CD14-positive monocyte (primary cell): ENCODE results near the gene CD163. TPM values are rescaled to one million over a fixed set of nuclear protein-coding genes. Genes with fewer than 3 reads are reported as not detected.
"Not testable (repeated sequence)": the region's sequence is repeated elsewhere in the genome, so short reads cannot be mapped to it uniquely, and the experiment has no call there.

ENCODE experiments used
- DNase-seq, 3 donors: peaks; one replicate each; pipeline ENCODE4 v3.0.0-alpha.2; 2011 to 2022
- H2AFZ ChIP-seq: 2 replicates; pipeline ENCODE4 v1.6.0; 2012; ENCODE audit warnings: mild to moderate bottlenecking, low read depth, low read length, inconsistent platforms; ENCODE audit not compliant: insufficient read depth, poor library complexity, severe bottlenecking
- H3K27ac ChIP-seq, 2 donors: 1 replicate in 1 of 2; 2 replicates in 1 of 2; pipeline ENCODE4 v1.5.1; 2012 to 2013; ENCODE audit warnings: low read length in 2 of 2, control low read depth in 1 of 2, inconsistent platforms in 1 of 2, low read depth in 1 of 2, mild to moderate bottlenecking in 1 of 2
- H3K27me3 ChIP-seq, 2 donors: one replicate each; pipeline versions ENCODE4 v1.6.0 to v1.6.1; 2011 to 2013; ENCODE audit warnings: low read length in 2 of 2; ENCODE audit not compliant: control insufficient read depth in 2 of 2, insufficient read depth in 2 of 2
- H3K36me3 ChIP-seq, 2 donors: replicated peaks in 1 of 2; 1 replicate in 1 of 2; 2 replicates in 1 of 2; pipeline versions ENCODE4 v1.5.1 to v1.6.1; 2012 to 2013; ENCODE audit warnings: low read length in 2 of 2, control low read depth in 1 of 2, inconsistent platforms in 1 of 2, mild to moderate bottlenecking in 1 of 2; ENCODE audit not compliant: insufficient read depth in 2 of 2, control insufficient read depth in 1 of 2
- H3K4me1 ChIP-seq, 2 donors: 1 replicate in 1 of 2; 2 replicates in 1 of 2; pipeline versions ENCODE4 v1.5.1 to v1.6.1; 2012 to 2013; ENCODE audit warnings: low read length in 2 of 2, control low read depth in 1 of 2, inconsistent platforms in 1 of 2, mild to moderate bottlenecking in 1 of 2, moderate library complexity in 1 of 2; ENCODE audit not compliant: insufficient read depth in 2 of 2, control insufficient read depth in 1 of 2
- H3K4me2 ChIP-seq: replicated peaks from 2 replicates; pipeline ENCODE3; 2012; ENCODE audit warnings: low read length, moderate library complexity, mild to moderate bottlenecking; ENCODE audit not compliant: poor library complexity, severe bottlenecking; ENCODE audit errors: extremely low read depth
- H3K4me3 ChIP-seq, 3 experiments: fragments of 200-600 bp in 1 of 3; sonication (generic) in 1 of 3; replicated peaks in 1 of 3; 1 replicate in 2 of 3; 2 replicates in 1 of 3; pipeline ENCODE4 v1.5.1; 2011 to 2013; ENCODE audit warnings: low read length in 3 of 3, mild to moderate bottlenecking in 3 of 3, control low read depth in 2 of 3, low read depth in 2 of 3, inconsistent platforms in 1 of 3, moderate library complexity in 1 of 3
- H3K79me2 ChIP-seq: 2 replicates; pipeline ENCODE4 v1.6.0; 2012; ENCODE audit warnings: mild to moderate bottlenecking, control low read depth, inconsistent platforms, low read length, moderate library complexity; ENCODE audit not compliant: insufficient read depth
- H3K9ac ChIP-seq: 2 replicates; pipeline ENCODE4 v1.6.0; 2017; ENCODE audit warnings: low read length, mild to moderate bottlenecking; ENCODE audit not compliant: insufficient read depth, poor library complexity, severe bottlenecking
- H3K9me3 ChIP-seq, 2 donors: replicated peaks in 1 of 2; 1 replicate in 1 of 2; 2 replicates in 1 of 2; pipeline versions ENCODE4 v1.5.1 to v1.6.1; 2012 to 2013; ENCODE audit warnings: low read length in 2 of 2, control low read depth in 1 of 2; ENCODE audit not compliant: control insufficient read depth in 1 of 2, insufficient read depth in 1 of 2
- H4K20me1 ChIP-seq: 2 replicates; pipeline ENCODE4 v1.6.0; 2012; ENCODE audit warnings: mild to moderate bottlenecking, low read length, control low read depth, moderate library complexity; ENCODE audit not compliant: insufficient read depth
- H3K27ac Mint-ChIP-seq, 7 donors: one replicate each; pipeline ENCODE4 v1.8.0; 2020; ENCODE audit warnings: mild to moderate bottlenecking in 7 of 7, mixed read lengths in 7 of 7, moderate library complexity in 6 of 7, inconsistent platforms in 2 of 7
- H3K27me3 Mint-ChIP-seq, 3 donors: one replicate each; pipeline ENCODE4 v1.8.0; 2021 to 2022; ENCODE audit warnings: low read depth in 3 of 3, mild to moderate bottlenecking in 3 of 3, mixed read lengths in 3 of 3, moderate library complexity in 3 of 3, inconsistent platforms in 1 of 3
- H3K36me3 Mint-ChIP-seq, 2 donors: one replicate each; pipeline ENCODE4 v1.8.0; 2020; ENCODE audit warnings: mixed read lengths in 2 of 2, inconsistent platforms in 1 of 2, mild to moderate bottlenecking in 1 of 2
- H3K4me1 Mint-ChIP-seq: one replicate; pipeline ENCODE4 v1.8.0; 2020; ENCODE audit warnings: mild to moderate bottlenecking, mixed read lengths
- H3K4me3 Mint-ChIP-seq, 2 donors: one replicate each; pipeline ENCODE4 v1.8.0; 2020; ENCODE audit warnings: mild to moderate bottlenecking in 2 of 2, mixed read lengths in 2 of 2, moderate library complexity in 1 of 2
- H3K9me3 Mint-ChIP-seq, 7 donors: one replicate each; pipeline ENCODE4 v1.8.0; 2020 to 2022; ENCODE audit warnings: mixed read lengths in 7 of 7, mild to moderate bottlenecking in 6 of 7, moderate library complexity in 6 of 7, inconsistent platforms in 2 of 7
- CTCF ChIP-seq: fragments of 200-600 bp; IDR thresholded peaks from one replicate; pipeline ENCODE4 v1.8.0; 2022; ENCODE audit warnings: antibody characterized with exemption, mild to moderate bottlenecking
- WGBS: methylation state at CpG from one replicate; pipeline ENCODE4 v1.1.5; 2013; ENCODE audit warnings: missing lambda C conversion rate; ENCODE audit not compliant: insufficient coverage; 5-methylcytosine and 5-hydroxymethylcytosine counted together
- intact Hi-C, 2 donors: fragments of 100-400 bp; cut with micrococcal nuclease; formaldehyde crosslinking; loops; one replicate each; pipeline versions ENCODE4 v1.15.0 to v1.15.1; 2023
- polyA plus RNA-seq, 3 donors: library from polyadenylated mRNA; depleted of rRNA in 1 of 3; unstranded in 2 of 3; stranded (reverse) in 1 of 3; fragments of 300-500 nt in 2 of 3; fragments of >200 nt in 1 of 3; fragmentation: Illumina TruSeq in 2 of 3; gene quantifications; 1 replicate in 2 of 3; 2 replicates in 1 of 3; pipeline ENCODE4 v1.2.3, GENCODE V29; 2012 to 2021

The CD163 gene
- polyA plus RNA-seq, 3 donors: 119 to 130 (median 123) TPM

- Histone ChIP-seq H3K27ac (peak overlapping the region; percentile 29 to 69), H3K4me2 (no peak overlapping the region), H3K4me1 (peaks cover 11 to 39% of the 10 kb centered on the region in 2 donors), H3K4me3 (no peak overlapping the region), H3K79me2 (no peaks in the 10 kb centered on the region), H4K20me1 (no peaks in the 10 kb centered on the region), H3K9me3 (no peaks in the 10 kb centered on the region), H3K9ac (no peak overlapping the region), H2AFZ (peak overlapping the region; percentile 3), H3K36me3 (no peaks in the 10 kb centered on the region), H3K27me3 (no peaks in the 10 kb centered on the region)
- Mint-ChIP-seq H3K27ac (peak overlapping the region; percentile 47 to 81 (median 70)), H3K36me3 (peaks cover 3 to 5% of the 10 kb centered on the region in 2 donors), H3K9me3 (peaks cover 0 to 5% (median 2%) of the 10 kb centered on the region in 7 donors), H3K4me3 (no peak overlapping the region), H3K4me1 (peaks cover 43% of the 10 kb centered on the region), H3K27me3 (no peaks in the 10 kb centered on the region)
- WGBS: 0% methylated on average over 1 of the region's 3 CpGs
- DNase-seq: peak; percentile 79 to 89 (median 88)
- no peak for TF ChIP-seq CTCF
- intact Hi-C loops: no loop called here
Observed at GRCh38 chr12:7512553-7512952, 9.0 kb upstream of the CD163 start.

GRCh38 chr12:7509793-7510470, 6.4 kb upstream of the CD163 start:
- H3K9ac ChIP-seq, H3K9me3 ChIP-seq, H3K27me3 ChIP-seq, H3K27ac Mint-ChIP-seq, H3K4me3 ChIP-seq, H4K20me1 ChIP-seq, H3K36me3 Mint-ChIP-seq, intact Hi-C loops, H3K9me3 Mint-ChIP-seq, H3K36me3 ChIP-seq, H3K4me3 Mint-ChIP-seq, H2AFZ ChIP-seq, H3K4me2 ChIP-seq, DNase-seq, H3K27me3 Mint-ChIP-seq, H3K27ac ChIP-seq, H3K79me2 ChIP-seq: not testable (repeated sequence)
- H3K4me1 ChIP-seq: peaks cover 11 to 39% of the 10 kb centered on the region in 2 donors
- H3K4me1 Mint-ChIP-seq: peaks cover 47% of the 10 kb centered on the region
- 91% methylated on average over 4 of the region's 14 CpGs for WGBS
